COR-L47 (cell line): Measurements from ENCODE around the gene CDKL2.

Experiments used
- DNase-seq: peaks from one replicate; lab custom pipeline; 2025; lab: John Stamatoyannopoulos, UW

Gene CDKL2

DNA sequence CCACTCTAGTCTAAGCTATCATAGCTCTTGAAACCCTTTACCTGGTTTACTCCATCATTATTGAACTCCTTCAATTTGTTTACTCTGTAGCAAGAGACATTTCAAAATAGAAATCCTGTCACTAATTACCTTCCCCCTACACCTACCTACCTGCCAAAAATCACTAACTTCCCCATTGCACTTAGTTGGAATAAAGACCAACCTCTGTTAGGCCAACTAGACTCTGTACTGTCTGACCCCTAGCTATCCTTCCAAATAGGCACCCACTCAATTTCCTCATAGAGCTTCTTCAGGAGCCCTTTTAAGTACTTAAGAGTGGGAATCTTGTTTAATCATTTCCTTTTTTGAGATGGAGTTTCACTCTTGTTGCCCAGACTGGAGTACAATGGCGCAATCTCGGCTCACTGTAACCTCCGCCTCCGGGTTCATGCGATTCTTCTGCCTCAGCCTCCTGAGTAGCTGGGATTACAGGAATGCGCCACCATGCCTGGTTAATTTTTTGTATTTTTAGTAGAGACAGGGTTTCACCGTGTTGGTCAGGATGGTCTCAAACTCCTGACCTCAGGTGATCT, 8.9 kb upstream of the CDKL2 start:
- DNase-seq = no peak

GRCh38 chr4:75637827-75638226, 7.5 kb upstream of the CDKL2 start:
- no peak for DNase-seq

DNA sequence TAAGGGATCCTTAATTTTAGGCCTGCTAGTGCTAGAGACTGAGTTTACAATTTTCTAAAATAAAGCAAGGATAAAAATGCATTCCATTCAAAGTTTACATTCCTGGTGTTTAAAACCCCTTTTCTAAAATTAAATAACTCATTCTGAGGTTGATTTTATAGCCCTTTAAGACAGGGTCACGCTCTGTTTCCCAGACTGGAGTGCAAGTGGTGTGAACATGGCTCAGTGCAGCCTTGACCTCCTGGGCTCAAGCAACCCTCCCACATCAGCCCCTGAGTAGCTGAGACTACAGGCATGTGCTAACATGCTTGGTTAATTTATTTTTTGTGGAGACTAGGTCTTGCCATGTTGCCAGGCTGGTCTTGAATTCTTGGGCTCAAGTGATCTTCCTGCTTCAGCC, 6.8 kb upstream of the CDKL2 start:
- no peak for DNase-seq

DNA sequence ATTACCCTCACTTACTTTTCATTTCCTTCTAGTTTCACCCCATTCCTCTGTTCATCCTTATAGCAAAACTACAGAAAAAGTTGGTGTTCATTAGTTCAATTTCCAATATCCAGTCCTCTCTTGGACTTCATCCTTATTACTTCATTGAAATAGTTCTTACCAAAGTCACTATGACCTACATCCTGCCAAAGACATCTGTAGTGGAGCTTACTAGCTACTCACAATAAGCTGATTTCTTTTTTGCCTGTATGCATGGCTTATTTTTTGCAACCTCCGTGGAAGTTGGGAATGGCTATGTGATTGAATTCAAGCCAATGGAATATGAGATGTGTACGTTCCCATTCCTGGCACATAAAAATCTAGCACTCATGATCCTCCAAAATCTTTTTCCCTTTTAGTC, 4.6 kb upstream of the CDKL2 start:
- no peak for DNase-seq

DNA sequence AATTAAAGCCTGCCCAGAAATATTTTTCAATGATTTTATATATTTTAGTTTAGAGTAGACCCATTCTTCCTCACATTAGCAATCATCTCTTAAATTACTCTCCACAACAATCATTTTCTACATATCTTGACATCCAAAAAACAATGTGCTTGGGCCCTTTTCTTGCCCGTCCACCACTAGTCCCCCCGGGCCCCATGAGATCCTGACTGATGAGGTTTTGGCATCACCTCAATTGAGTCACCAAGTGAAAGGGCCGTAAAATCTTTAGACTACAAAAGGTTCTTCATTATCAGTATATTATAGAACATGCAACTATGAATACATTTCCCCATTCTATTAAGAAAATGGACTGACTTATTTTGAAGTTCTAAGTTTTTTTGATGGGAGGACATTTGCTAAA, 4.0 kb upstream of the CDKL2 start:
- no peak for DNase-seq

- DNase-seq = no peak
Observed at GRCh38 chr4:75633846-75634245, 3.5 kb upstream of the CDKL2 start.

DNA sequence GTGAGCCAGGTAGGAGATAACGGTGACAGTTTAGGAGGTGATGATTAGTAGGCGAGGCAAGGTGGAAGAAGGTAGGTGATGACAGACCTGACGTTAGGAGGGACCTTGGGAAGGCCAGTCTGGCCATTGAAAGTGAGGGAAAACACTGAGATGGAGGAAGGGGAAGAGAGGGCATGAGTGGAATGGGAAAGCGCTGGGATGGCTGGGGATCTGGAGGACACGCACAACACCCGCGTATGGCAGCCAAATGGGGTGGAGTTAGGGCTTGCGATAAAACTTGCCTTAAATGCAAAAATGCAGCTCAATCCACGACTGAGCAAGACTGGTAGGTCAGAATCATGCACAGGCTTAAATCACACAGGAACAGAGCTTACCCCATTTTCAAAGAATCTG, 605 bp upstream of the CDKL2 start:
- DNase-seq = no peak

DNA sequence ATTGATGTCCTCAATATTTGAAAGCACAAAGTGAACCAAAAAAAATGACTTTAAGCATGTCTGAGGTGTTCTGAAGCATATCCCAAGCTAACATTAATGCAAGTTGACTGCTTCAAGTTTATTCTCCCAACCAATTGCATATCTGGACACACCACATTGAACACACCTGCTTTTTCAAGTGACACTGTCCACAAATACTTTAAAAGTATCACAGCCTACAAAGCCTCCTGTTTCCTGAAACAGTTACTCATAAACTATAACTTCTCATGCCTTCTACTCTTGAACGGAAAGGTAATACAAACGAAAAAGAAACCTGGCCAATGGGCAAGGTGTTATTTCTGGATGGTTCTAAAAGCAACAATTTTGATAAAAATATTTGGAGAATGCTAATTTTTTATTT, 1.1 kb downstream of the CDKL2 start:
- no peak for DNase-seq

DNA sequence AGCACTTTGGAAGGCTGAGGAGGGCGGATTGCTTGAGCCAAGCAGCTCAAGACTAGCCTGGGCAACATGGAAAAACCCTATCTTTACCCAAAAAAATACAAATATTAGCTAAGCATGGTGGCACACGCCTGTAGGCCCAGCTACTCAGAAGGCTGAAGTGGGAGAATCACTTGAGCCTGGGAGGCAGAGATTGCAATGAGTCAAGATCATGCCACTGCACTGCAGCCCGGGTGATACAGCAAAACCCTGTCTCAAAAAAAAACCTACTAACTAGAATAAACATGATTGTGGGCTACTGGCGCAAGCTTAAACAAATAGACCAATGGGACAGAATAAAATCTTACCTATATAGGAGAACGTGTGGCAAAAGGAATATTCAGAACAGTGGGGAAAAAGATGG, 7.3 kb downstream of the CDKL2 start:
- no peak for DNase-seq

- DNase-seq = no peak
Observed at GRCh38 chr4:75621715-75622114, 8.6 kb downstream of the CDKL2 start.

GRCh38 chr4:75612306-75612705, 18.0 kb downstream of the CDKL2 start:
- DNase-seq = no peak

DNA sequence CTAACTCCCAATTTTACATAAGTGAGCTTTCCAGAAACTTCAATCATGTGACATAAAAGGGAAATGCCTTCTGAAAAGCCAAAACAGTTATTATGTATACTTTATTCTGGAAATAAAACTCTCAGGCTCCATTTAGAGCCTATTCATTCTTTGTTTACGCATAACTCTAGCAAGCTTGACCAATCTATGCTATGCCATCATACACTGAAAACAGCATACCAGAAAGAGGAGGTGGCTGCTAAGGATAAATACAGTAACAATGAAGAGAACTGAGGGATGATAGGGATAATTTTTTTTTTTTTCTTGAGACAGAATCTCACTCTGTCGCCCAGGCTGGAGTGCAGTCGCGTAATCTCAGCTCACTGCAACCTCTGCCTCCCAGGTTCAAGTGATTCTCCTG, 24.4 kb downstream of the CDKL2 start:
- DNase-seq = no peak

DNA sequence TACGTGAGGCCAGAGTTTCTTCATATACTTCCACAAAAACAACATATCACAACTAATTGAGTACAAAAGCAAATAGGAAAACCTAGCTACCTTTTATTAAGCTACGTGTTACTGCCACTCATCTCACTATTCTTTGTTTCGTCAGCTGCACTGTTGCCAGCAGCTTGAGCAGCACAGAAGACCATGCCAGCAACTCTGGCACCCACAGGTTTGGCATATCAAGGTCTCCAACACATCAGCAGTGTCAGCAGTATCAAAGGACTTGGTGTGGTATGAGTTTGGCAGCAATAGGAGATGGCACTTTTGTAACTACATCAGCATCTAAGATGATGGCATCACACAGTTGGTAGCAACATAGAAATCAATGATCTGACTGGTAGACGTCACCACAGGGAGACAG, 30.7 kb downstream of the CDKL2 start:
- no peak for DNase-seq

DNA sequence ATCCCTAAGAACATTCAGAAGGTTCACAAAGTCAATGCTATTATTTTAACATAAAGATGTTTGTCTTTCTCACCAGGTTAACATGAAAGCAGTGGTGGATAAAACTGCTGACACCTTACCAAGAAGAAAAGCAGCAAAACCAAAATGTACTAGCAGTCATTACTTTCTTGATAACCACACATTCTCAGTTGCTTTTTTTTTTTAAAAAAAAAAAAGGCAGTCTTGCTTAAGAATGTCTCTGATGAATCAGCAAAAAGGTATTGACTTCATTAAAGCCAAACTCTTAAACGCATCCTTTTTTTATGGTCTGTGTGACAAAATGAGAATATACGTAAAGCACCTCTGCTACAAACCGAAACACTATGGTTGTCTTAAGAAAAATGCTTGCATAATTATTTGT, 31.9 kb downstream of the CDKL2 start:
- no peak for DNase-seq

GRCh38 chr4:75596061-75596460, 34.3 kb downstream of the CDKL2 start:
- DNase-seq = no peak

GRCh38 chr4:75593393-75593792, 36.9 kb downstream of the CDKL2 start:
- DNase-seq = no peak

- DNase-seq = no peak
Observed at GRCh38 chr4:75584067-75584466, 46.3 kb downstream of the CDKL2 start.

GRCh38 chr4:75567725-75568124, 62.6 kb downstream of the CDKL2 start:
- DNase-seq = no peak

DNA sequence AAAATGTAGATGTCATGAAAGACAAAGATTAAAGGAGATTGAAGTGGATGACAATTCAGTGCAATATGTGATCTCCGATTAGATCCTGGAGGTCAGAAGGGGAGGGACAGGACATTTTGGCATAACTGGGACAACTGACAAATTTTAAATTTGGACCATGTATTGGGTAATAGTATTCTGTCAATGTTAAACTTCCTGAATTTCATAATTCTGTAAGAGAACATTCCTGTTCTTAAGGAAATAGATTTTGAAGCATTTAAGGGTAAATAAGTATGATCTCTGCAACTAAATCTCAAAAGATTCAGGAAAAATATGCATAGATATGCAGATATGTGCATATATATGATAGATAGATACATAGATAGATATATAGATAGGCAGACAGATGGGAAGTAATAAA, 63.4 kb downstream of the CDKL2 start:
- DNase-seq = no peak

DNA sequence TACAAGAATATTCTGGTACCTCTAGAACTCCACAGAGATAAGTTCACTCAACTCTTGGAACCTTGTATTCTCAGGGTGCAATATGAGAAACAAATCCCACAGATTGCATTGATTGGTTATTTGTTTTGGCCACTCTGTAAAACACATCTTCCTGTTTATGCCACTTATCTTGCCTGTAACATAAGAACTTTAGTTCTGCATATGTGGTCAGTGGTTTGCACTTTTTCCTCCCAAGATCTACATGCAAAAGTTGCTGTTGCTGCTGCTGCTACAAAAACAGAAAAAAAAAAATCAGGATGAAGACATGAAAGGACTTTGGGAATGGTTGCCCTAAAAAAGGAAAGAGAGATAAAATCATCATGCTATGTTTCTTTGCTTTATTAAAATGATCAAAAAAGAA, 64.8 kb downstream of the CDKL2 start:
- no peak for DNase-seq

DNA sequence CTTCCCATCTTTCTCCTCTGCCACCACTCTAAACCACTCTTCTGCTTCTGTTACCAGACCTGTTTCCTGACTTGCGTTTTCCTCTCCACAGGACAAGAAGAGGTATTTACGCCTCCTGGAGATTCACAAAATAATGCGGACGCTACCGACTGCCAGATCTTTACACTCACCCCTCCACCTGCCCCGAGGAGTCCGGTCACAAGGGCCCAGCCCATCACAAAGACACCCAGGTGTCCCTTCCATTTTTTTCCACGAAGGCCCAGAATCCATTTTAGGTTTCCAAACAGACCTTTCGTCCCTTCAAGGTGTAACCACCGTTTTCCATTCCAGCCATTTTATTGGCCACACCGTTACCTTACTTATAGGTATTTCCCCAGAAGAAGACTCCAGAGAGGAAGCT, 66.3 kb downstream of the CDKL2 start:
- no peak for DNase-seq

DNA sequence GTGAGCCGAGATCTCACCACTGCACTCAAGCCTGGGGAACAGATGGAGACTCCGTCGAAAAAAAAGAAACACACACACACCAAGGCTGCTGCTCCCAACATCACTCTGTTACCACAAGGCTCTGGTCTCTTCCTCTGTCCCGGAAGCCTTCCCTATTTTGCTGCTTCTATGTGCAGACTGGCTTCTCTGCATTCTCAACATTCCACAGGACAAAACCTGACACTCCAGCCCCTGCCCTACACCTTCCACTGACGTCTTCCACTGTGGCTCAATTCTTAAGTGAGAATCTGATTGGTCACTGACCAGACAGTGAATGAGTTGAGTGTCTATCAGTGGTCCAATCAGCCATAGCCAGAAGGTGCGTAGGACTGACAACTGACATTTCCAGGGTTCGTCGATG, 68.5 kb downstream of the CDKL2 start:
- DNase-seq = no peak

DNA sequence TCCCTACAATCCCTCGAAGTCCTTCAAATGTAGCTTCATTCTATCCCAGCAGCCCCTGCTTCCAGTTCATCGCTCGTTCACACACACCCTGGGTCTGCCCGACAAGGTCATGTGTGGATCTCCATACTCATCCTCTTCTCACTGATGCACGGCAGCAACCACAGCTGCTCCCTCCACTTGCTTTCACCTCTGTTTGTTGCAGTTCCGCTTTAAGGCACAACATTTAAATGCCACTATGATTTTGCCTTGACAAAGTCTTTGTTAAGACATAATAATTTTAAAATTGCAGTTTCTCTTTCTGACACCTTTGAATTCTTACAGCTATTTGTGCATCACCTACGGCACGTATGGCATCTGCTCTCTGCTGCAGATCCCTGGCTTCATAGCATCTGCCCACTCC, 72.6 kb downstream of the CDKL2 start:
- DNase-seq = no peak

GRCh38 chr4:75555294-75556164, 74.8 kb downstream of the CDKL2 start, which contains the start of gene ODAPH:
ODAPH (plus strand) TSS chr4:75556066; CDS start chr4:75556083, 17 bp downstream.
- DNase-seq = no peak
